ENCODE data around the gene ST6GAL1.

ST6GAL1 gene

DNA sequence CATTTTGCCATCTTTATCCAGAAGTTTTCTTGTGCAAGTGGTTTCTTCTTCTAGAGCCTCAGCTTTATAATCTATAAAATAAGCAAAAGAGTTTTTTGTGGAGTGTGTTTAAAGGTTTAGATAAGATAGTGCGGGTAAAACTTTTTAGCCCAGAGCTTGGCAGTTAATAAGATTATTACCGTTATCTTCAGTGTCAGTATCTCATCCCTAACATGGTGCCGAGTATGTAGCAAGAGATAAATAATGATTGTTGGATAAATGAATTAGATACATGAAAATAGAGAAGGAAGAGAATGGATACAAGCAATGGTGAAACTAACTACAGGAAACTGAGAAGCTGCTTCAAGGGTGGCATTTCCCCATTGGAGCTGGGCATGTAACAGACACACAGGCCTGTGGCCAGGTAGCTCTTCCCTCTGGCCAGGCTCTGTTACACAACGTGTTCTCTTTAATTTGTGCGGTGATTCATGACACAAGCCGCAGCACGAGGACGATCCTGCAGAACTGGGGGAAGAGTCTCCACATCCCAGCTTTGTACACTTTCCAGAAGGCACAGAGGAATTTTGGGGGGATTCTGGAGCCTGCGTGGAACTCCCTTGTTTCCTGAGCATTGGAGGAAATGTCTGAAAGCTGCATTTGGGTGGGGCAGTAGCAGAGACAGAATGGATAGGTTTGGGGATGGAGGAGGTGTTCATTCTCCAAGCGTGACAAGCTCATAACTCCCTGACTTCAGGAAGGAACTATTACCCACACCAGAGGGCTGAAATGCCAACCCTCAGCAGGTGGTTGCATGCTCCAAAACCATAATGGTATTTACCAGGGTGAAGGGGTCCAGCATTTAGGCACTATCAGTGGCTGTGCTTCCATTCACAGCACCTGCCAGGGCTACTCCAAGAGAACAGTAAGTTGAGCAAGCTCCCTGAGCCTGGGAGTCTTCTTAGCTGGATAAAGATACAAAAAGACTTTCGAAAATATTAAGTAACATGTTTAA lies 14.2 kb upstream of the ST6GAL1 start:
- TF ChIP-seq, protein P1, sequence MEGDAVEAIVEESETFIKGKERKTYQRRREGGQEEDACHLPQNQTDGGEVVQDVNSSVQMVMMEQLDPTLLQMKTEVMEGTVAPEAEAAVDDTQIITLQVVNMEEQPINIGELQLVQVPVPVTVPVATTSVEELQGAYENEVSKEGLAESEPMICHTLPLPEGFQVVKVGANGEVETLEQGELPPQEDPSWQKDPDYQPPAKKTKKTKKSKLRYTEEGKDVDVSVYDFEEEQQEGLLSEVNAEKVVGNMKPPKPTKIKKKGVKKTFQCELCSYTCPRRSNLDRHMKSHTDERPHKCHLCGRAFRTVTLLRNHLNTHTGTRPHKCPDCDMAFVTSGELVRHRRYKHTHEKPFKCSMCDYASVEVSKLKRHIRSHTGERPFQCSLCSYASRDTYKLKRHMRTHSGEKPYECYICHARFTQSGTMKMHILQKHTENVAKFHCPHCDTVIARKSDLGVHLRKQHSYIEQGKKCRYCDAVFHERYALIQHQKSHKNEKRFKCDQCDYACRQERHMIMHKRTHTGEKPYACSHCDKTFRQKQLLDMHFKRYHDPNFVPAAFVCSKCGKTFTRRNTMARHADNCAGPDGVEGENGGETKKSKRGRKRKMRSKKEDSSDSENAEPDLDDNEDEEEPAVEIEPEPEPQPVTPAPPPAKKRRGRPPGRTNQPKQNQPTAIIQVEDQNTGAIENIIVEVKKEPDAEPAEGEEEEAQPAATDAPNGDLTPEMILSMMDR (IDR thresholded peaks at IDR 0.05): no peak

- TF ChIP-seq, protein P1 (IDR thresholded peaks at IDR 0.05): no peak
Observed at GRCh38 chr3:186917512-186918312, 12.6 kb upstream of the ST6GAL1 start.

DNA sequence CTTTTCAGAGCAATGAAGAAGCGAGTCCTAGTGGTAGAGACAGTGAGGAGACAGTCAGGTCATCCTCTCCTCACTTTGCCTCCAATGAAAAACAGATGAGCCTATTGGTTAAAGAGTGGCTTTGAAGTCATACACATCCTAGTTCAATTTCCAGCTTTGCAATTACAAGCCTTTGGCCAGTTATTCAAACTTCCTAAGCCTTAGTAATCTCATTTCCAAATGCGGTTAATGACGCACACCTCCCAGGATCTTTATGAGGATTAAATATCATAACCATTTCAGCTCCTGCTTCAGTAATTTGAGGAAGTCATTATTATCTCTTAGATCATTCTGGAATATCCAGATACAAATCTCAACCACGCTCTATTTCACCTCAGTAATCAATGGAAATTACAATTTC lies 10.0 kb upstream of the ST6GAL1 start:
- TF ChIP-seq, protein P1 (IDR thresholded peaks at IDR 0.05): no peak

DNA sequence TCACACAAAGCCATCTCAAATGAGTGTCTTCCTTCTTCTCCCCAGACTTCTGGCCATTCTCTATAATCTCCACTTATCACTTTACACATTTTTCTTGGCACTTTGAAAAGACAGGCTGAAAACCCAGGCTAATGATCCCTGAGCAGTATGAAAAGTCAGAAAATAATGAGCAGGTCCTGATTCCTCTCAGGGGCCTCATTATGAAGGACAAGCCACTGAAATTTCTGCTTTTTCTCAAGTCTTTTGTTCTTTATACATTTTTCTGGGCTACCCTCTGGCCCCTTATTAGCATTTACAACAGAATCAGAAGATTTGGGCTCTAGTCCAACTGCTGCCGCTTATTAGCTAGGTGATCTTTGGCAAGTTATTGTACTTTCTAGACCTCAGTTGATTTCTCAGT lies 9.5 kb upstream of the ST6GAL1 start:
- TF ChIP-seq, protein P1 (IDR thresholded peaks at IDR 0.05): no peak

GRCh38 chr3:186921578-186921977 lies 8.7 kb upstream of the ST6GAL1 start:
- TF ChIP-seq, protein P1 (IDR thresholded peaks at IDR 0.05): no peak

DNA sequence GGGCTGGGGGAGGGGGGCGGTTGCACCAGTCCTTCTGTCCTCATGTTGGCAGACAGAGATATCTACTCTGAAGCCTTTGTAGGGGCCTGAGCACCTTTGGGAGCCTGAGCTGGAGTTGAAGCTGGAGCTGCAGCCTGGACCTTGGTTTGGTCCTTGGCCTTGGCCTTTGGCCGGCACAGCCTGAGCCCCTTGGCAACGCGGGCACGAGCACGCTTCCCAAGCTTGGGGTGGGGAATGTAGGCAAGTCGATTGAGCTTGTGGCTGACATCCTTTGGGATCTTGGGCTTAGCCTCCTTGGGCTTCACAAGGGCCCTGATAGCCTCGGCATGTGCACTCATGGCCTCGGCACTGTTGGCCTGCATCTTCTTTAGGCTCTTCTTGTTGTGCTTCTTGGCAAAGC lies 8.1 kb upstream of the ST6GAL1 start:
- TF ChIP-seq, protein P1 (IDR thresholded peaks at IDR 0.05): no peak

- TF ChIP-seq, protein P1 (IDR thresholded peaks at IDR 0.05): no peak
Observed at GRCh38 chr3:186922790-186923189, 7.5 kb upstream of the ST6GAL1 start.

Data from LNCAP (cell line).